Mesenchymal stem cell (in vitro differentiated cells and primary cell): ENCODE results near the gene ZNF618.
A peak's percentile ranks its signal among the peaks of the same experiment; 100 is the strongest.

Experiments
- DNase-seq: peaks from one replicate; pipeline ENCODE4 v3.0.0-alpha.2; 2013
- H2AFZ ChIP-seq: one replicate; pipeline ENCODE4 v1.6.1; 2013; ENCODE audit warnings: low read depth, mild to moderate bottlenecking, control low read depth, inconsistent platforms, low read length, moderate library complexity
- H2AK5ac ChIP-seq: 2 replicates; pipeline ENCODE4 v1.6.1; 2013; ENCODE audit warnings: low read length, moderate library complexity, mild to moderate bottlenecking, inconsistent platforms; ENCODE audit not compliant: severe bottlenecking
- H2BK120ac ChIP-seq: one replicate; pipeline ENCODE4 v1.6.1; 2013; ENCODE audit warnings: low read depth, mild to moderate bottlenecking, inconsistent platforms, low read length, moderate library complexity
- H2BK12ac ChIP-seq, 2 experiments: one replicate each; pipeline ENCODE4 v1.6.1; 2013; ENCODE audit warnings: inconsistent platforms in 2 of 2, low read length in 2 of 2, mild to moderate bottlenecking in 2 of 2, moderate library complexity in 2 of 2, control low read depth in 1 of 2
- H2BK15ac ChIP-seq: one replicate; pipeline ENCODE4 v1.6.1; 2013; ENCODE audit warnings: mild to moderate bottlenecking, low read depth, inconsistent platforms; ENCODE audit not compliant: poor library complexity, severe bottlenecking
- H2BK5ac ChIP-seq: 2 replicates; pipeline ENCODE4 v1.6.1; 2013; ENCODE audit warnings: low read depth, mild to moderate bottlenecking, low read length, control low read depth, inconsistent platforms; ENCODE audit not compliant: poor library complexity, severe bottlenecking
- H3K14ac ChIP-seq, 2 experiments: one replicate each; pipeline ENCODE4 v1.6.1; 2013; ENCODE audit warnings: inconsistent platforms in 2 of 2, low read length in 2 of 2, control low read depth in 1 of 2, mild to moderate bottlenecking in 1 of 2, moderate library complexity in 1 of 2
- H3K18ac ChIP-seq, 2 experiments: one replicate each; pipeline ENCODE4 v1.6.1; 2013; ENCODE audit warnings: inconsistent platforms in 2 of 2, low read length in 2 of 2, control low read depth in 1 of 2, low read depth in 1 of 2, mild to moderate bottlenecking in 1 of 2
- H3K23ac ChIP-seq, 2 experiments: one replicate each; pipeline ENCODE4 v1.6.1; 2013; ENCODE audit warnings: inconsistent platforms in 2 of 2, low read length in 2 of 2, mild to moderate bottlenecking in 2 of 2, moderate library complexity in 2 of 2, control low read depth in 1 of 2
- H3K27ac ChIP-seq: 2 replicates; pipeline ENCODE4 v1.5.1; 2013; ENCODE audit warnings: mild to moderate bottlenecking, moderate library complexity, low read length, control low read depth, inconsistent platforms; ENCODE audit not compliant: poor library complexity, severe bottlenecking
- H3K27me3 ChIP-seq, 2 experiments: 2 replicates each; pipeline versions ENCODE4 v1.6.1 to v1.7.0; 2013; ENCODE audit warnings: low read length in 2 of 2, mild to moderate bottlenecking in 2 of 2, moderate library complexity in 2 of 2, control low read depth in 1 of 2, inconsistent platforms in 1 of 2; ENCODE audit not compliant: control insufficient read depth in 1 of 2, insufficient read depth in 1 of 2
- H3K36me3 ChIP-seq, 2 experiments: 2 replicates each; pipeline versions ENCODE4 v1.6.1 to v1.7.0; 2013; ENCODE audit warnings: low read length in 2 of 2, control low read depth in 1 of 2, inconsistent platforms in 1 of 2, low read depth in 1 of 2, mild to moderate bottlenecking in 1 of 2; ENCODE audit not compliant: insufficient read depth in 2 of 2, control insufficient read depth in 1 of 2
- H3K4ac ChIP-seq, 2 experiments: one replicate each; pipeline ENCODE4 v1.6.1; 2013; ENCODE audit warnings: inconsistent platforms in 2 of 2, low read length in 2 of 2, mild to moderate bottlenecking in 2 of 2, moderate library complexity in 2 of 2, control low read depth in 1 of 2, low read depth in 1 of 2
- H3K4me1 ChIP-seq: 2 replicates; pipeline ENCODE4 v1.6.1; 2013; ENCODE audit warnings: low read depth, low read length, control low read depth; ENCODE audit not compliant: control insufficient read depth, insufficient read depth
- H3K4me2 ChIP-seq: 2 replicates; pipeline ENCODE4 v1.6.1; 2013; ENCODE audit warnings: low read length, mild to moderate bottlenecking, inconsistent platforms; ENCODE audit not compliant: poor library complexity, severe bottlenecking
- H3K4me3 ChIP-seq, 2 experiments: 2 replicates each; pipeline versions ENCODE4 v1.5.1 to v1.7.0; 2013; ENCODE audit warnings: low read length in 2 of 2, mild to moderate bottlenecking in 2 of 2, control low read depth in 1 of 2, low read depth in 1 of 2; ENCODE audit not compliant: insufficient read depth in 1 of 2
- H3K79me1 ChIP-seq: replicated peaks from 2 replicates; pipeline ENCODE4 v1.6.1; 2013; ENCODE audit warnings: mild to moderate bottlenecking, control low read depth, low read length, inconsistent platforms; ENCODE audit not compliant: poor library complexity, severe bottlenecking
- H3K9ac ChIP-seq: 2 replicates; pipeline ENCODE4 v1.7.0; 2013; ENCODE audit warnings: mild to moderate bottlenecking, low read length, moderate library complexity
- H3K9me3 ChIP-seq: 2 replicates; pipeline ENCODE4 v1.7.0; 2013; ENCODE audit warnings: mild to moderate bottlenecking, low read length; ENCODE audit not compliant: control insufficient read depth
- H4K8ac ChIP-seq: one replicate; pipeline ENCODE4 v1.6.1; 2013; ENCODE audit warnings: inconsistent platforms, mild to moderate bottlenecking, low read length, moderate library complexity
- H4K91ac ChIP-seq: one replicate; pipeline ENCODE4 v1.6.1; 2013; ENCODE audit warnings: mild to moderate bottlenecking, low read length, inconsistent platforms
- WGBS: methylation state at CpG from one replicate; pipeline ENCODE4 v1.1.7; 2013; ENCODE audit warnings: mixed read lengths; 5-methylcytosine and 5-hydroxymethylcytosine counted together

Gene ZNF618

GRCh38 chr9:113954591-113954990 is 78.5 kb downstream of the ZNF618 start:
- peak overlapping the region; percentile 83 for H2AK5ac ChIP-seq
- H3K9me3 ChIP-seq: no peaks in the 10 kb centered on the region
- peak overlapping the region; percentile 8 for H2BK15ac ChIP-seq
- H2BK5ac ChIP-seq: no peak overlapping the region
- H3K23ac ChIP-seq: no peak overlapping the region
- H3K4ac ChIP-seq: no peak overlapping the region
- peaks cover 0 to 2% of the 10 kb centered on the region in 2 experiments for H3K36me3 ChIP-seq
- H3K27me3 ChIP-seq: no peaks in the 10 kb centered on the region
- peak overlapping the region; percentile 76 for H3K27ac ChIP-seq
- peaks cover 21% of the 10 kb centered on the region for H3K79me1 ChIP-seq
- H3K4me3 ChIP-seq: peak overlapping the region in 1 of 2 experiments; percentile 16
- peak overlapping the region; percentile 58 for H2BK120ac ChIP-seq
- peak overlapping the region in 1 of 2 experiments; percentile 54 for H3K18ac ChIP-seq
- H2AFZ ChIP-seq: no peak overlapping the region
- DNase-seq: peak; percentile 16
- H3K4me1 ChIP-seq: peaks cover 31% of the 10 kb centered on the region
- peak overlapping the region; percentile 41 to 91 for H2BK12ac ChIP-seq
- H3K14ac ChIP-seq: no peak overlapping the region
- no peak overlapping the region for H3K4me2 ChIP-seq
- no peak overlapping the region for H4K8ac ChIP-seq
- H3K9ac ChIP-seq: peak overlapping the region; percentile 56
- no peak overlapping the region for H4K91ac ChIP-seq

GRCh38 chr9:113955076-113955752 is 79.1 kb downstream of the ZNF618 start:
- peak; percentile 83 for DNase-seq
- H2AK5ac ChIP-seq: peak overlapping the region; percentile 58
- H4K8ac ChIP-seq: no peak overlapping the region
- H3K18ac ChIP-seq: peak overlapping the region in 1 of 2 experiments; percentile 54
- no peak overlapping the region for H4K91ac ChIP-seq
- H3K36me3 ChIP-seq: no peaks in the 10 kb centered on the region
- no peak overlapping the region for H3K23ac ChIP-seq
- 100% methylated on average over 1 of the region's 2 CpGs for WGBS
- H2BK15ac ChIP-seq: no peak overlapping the region
- H3K79me1 ChIP-seq: peaks cover 19% of the 10 kb centered on the region
- peak overlapping the region; percentile 88 for H3K27ac ChIP-seq
- no peak overlapping the region for H2BK5ac ChIP-seq
- H3K14ac ChIP-seq: no peak overlapping the region
- no peaks in the 10 kb centered on the region for H3K27me3 ChIP-seq
- no peak overlapping the region for H3K4ac ChIP-seq
- peaks cover 34% of the 10 kb centered on the region for H3K4me1 ChIP-seq
- no peak overlapping the region for H2BK12ac ChIP-seq
- H2AFZ ChIP-seq: no peak overlapping the region
- H3K9ac ChIP-seq: peak overlapping the region; percentile 56
- H2BK120ac ChIP-seq: peak overlapping the region; percentile 58
- H3K4me3 ChIP-seq: peak overlapping the region in 1 of 2 experiments; percentile 16
- no peaks in the 10 kb centered on the region for H3K9me3 ChIP-seq
- H3K4me2 ChIP-seq: no peak overlapping the region

- Histone ChIP-seq H2BK15ac (peak overlapping the region; percentile 34), H3K18ac (peak overlapping the region; percentile 65 to 71), H2BK120ac (peak overlapping the region; percentile 93), H2AFZ (no peak overlapping the region), H3K27me3 (no peaks in the 10 kb centered on the region), H3K27ac (peak overlapping the region; percentile 95), H3K36me3 (peaks cover 5 to 11% of the 10 kb centered on the region in 2 experiments), H3K4me3 (no peak overlapping the region), H3K14ac (no peak overlapping the region), H3K4me2 (no peak overlapping the region), H3K9me3 (no peaks in the 10 kb centered on the region), H3K4ac (peak overlapping the region in 1 of 2 experiments; percentile 24), H4K91ac (no peak overlapping the region), H3K9ac (peak overlapping the region; percentile 71), H3K23ac (no peak overlapping the region), H3K4me1 (peaks cover 36% of the 10 kb centered on the region), H2AK5ac (peak overlapping the region; percentile 94), H2BK5ac (peak overlapping the region; percentile 96), H2BK12ac (peak overlapping the region; percentile 59 to 71), H4K8ac (peak overlapping the region; percentile 81), H3K79me1 (peaks cover 17% of the 10 kb centered on the region)
- DNase-seq: no peak
- WGBS: 100% methylated on average over 1 of the region's 5 CpGs
Observed at GRCh38 chr9:113956901-113957300, 80.8 kb downstream of the ZNF618 start.

- Histone ChIP-seq H4K91ac (peak overlapping the region; percentile 55), H3K4me3 (no peak overlapping the region), H3K4me2 (peak overlapping the region; percentile 28), H2BK15ac (peak overlapping the region; percentile 26), H3K14ac (no peak overlapping the region), H3K9ac (peak overlapping the region; percentile 71), H2BK120ac (peak overlapping the region; percentile 93), H3K18ac (peak overlapping the region; percentile 65 to 88), H3K4ac (peak overlapping the region; percentile 5 to 29), H3K27ac (peak overlapping the region; percentile 95), H3K27me3 (no peaks in the 10 kb centered on the region), H2BK12ac (peak overlapping the region; percentile 16 to 59), H3K79me1 (peaks cover 17% of the 10 kb centered on the region), H3K9me3 (no peaks in the 10 kb centered on the region), H2BK5ac (peak overlapping the region; percentile 96), H3K4me1 (peaks cover 34% of the 10 kb centered on the region), H2AK5ac (peak overlapping the region; percentile 94), H3K23ac (peak overlapping the region in 1 of 2 experiments; percentile 56), H4K8ac (peak overlapping the region; percentile 81), H3K36me3 (peaks cover 7 to 12% of the 10 kb centered on the region in 2 experiments), H2AFZ (no peak overlapping the region)
- no peak for DNase-seq
- WGBS: 68% methylated on average over 4 of the region's 4 CpGs
Observed at GRCh38 chr9:113957351-113957750, 81.2 kb downstream of the ZNF618 start.
